GM19025 (cell line): Measurements from ENCODE around the gene GP1BB.

Experiments used
- ATAC-seq: cut with Tn5 transposase; IDR thresholded peaks from one replicate; pipeline ENCODE4 v1.9.1; 2021; ENCODE audit warnings: mild to moderate bottlenecking, low read depth, moderate library complexity; ENCODE audit not compliant: unreplicated experiment

The GP1BB gene

DNA sequence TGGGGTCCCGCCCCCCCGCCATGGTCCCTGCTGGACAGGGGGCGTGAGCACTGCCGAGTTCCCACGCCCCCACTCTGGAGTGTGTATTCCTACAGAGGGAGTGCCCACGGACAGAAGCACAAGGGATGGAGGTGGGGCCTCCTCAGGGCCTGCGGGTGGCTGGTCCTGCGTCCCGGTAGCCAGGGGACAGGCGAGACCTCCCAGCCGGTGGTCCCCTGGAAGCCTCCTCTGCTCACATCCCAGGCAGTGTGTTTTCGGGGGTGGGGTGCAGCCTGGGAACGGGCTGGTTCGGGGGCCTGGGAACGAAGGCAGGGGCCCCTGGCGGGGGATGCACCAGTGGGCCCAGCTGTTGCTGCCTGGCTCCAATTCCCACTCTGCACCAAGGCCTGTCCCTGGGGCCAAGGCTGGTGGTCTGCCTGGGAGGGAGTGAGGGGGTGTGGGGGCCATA is 16.1 kb downstream of the GP1BB start:
- ATAC-seq = no peak

DNA sequence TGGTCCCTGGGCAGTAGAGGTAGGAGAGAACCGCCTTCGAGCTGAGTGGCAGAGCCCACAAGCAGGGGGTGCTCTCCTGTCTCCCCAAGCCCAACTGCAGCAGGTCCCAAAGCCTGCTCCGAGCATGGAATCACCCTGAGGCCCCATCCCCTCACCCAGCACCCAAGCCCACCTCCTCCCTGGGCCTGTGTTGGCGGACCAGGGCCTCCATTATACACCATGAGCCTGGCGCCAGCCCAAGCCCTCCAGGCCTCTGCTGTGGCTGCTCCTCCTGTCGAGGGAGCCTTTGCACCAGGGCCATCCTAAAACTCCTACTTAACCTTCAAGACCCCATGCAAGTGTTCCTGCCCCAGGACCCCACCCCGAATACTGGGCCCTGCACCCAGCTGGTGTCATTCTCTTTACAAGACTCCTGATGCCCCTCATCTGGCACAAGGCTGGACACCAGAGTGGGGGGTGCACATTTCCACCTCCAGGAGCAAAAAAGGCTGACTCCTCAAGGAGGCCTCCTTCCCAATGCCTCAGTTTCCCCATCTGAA is 16.6 kb downstream of the GP1BB start:
- ATAC-seq = no peak

DNA sequence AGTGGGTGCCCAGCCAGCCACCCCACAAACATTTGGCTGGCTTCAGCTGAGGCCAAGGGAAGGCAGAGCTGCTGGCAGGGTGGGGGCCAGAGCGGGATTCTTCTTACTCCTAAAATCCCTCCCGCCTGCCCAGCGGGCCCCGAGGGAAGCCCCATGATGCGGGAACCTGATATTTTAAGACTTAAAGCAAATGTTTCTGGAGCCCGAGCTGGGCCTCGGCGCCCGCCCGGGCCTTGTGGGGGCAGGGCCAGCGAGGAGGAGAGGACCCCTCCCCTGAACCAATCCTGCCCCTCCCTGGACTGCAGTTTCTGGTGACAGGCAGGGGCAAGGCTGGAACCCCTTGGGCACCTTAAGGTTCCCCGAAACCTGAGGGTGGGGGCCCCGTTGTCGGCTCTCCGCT is 17.2 kb downstream of the GP1BB start:
- no peak for ATAC-seq

DNA sequence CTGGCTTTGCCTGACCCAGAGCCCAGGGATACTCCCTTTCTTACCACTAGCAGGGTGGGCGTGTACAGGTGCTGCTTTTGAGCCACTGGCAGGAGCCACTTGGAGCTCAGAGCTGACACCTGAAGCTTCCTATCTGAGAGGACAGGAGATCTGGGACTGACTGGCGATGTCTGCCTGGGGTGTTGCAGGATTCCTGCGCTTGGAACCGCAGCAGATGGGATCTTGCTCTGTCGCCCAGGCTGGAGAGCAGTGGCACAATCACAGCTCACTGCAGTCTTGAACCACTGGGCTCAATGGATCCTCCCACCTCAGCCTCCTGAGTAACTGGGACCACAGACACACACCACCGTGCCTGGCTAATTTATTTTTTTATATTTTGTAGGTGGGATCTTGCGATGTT is 17.7 kb downstream of the GP1BB start:
- ATAC-seq = no peak

DNA sequence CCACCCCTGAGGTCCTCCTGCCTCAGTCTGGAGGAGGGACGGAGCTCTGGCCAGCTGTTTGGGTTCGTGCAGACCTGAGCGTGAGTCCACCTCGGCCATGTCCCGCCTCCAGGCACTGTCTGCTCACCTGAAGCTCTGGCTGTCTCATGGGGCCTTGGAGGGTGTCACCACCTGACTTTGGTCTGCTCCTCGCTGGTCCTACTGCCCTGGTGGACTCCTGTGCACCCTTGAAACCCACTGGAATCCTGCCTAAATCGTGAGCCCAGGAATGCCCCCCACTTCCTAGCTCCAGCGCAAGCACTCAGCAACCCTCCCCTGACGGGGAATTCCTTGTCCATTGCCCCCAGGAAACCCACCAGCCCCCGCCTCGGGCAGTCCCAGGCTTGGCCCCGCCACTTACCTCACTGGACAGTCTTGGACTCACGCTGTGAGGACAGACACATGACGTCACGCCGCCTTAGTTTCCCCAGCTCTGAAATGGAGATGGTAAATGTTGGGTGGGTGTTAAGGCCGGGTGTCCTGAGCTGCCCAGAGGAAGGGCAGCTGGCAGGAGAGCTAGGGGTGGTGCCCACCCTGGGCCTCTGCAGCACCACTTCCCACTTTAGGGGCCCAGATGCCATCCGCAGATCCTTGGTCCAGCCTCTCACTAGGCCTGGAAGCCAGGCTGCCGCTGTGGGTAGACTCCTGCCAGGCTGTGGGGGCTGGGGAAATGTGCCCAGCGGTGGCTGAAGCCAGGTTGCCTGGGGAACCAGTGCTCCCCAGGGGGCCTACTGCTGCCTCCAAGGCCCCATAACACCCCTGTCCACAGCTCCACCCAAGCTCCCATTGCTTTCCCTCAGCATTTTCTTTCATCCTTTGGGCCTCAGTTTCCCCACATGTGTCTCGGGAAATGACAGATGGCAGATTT is 19.1 kb downstream of the GP1BB start:
- no peak for ATAC-seq

DNA sequence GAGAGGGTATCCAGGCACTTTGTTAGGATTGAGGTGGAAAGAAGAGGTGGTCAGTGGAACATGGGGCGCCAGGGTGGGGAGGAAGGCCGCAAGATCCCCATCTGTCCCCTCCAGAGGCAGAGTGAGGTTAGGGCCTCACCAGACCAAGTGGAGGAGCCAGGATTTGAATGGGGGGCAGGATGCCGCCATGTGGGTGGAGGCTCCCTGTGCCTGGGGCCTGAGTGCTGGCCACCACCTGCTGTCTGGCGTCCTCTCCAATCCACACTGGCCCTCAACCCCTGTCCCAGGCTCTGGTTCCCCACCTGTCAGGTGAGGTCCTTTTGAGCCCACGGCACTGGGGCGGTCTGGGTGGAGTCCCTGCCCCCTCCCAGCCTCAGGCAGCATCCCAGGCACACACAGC is 19.7 kb downstream of the GP1BB start:
- ATAC-seq = no peak

DNA sequence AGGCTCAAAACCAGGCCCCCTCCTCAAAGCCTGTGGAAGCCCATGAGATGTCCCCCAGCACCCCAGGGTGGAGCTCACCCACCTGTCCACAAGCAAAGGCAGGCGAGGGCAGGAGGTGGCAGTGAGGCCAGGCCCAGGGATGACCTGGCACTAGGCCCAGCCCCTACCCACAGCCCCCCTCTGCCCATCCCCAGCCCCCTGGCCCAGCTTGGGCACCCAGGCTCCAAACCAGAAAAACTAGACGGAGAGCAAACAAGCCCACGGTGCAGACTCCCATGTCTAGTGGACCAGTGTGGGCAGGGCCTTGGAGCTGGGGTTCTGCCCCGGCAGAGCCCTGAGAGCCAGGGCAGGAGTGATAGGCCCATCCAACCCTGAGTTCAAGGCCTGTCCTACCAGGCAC is 20.3 kb downstream of the GP1BB start:
- no peak for ATAC-seq

DNA sequence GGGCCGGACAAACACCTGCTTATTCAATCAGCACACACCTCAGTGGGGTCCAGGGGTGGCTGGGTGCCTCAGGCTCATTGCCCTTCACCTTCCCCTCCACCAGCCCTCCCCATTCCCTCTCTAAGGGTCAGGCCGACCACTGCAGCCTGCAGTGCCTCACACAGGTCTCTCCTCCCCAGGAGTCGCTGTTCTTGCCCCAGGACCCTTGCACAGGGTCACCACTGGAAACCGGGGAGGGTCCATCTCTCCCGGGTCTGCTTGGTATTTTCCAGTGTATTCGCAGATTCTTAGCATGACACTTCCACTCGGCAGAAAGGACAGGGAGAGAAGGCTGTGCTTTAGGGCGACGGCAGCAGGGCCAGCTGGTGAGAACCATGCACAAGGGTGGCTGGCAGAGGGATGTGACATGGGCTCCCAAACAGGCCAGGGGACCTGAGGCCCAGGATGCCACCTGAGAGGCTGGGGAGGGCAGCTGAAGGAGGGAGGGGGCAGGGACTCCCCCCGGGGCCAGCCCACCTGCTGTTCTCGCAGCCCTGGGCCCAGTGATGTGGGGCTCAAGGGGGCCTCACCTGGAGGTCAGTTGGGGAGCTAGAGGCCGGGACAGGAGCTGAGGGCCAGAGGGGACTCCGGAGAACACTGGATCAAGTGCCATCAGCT is 21.1 kb downstream of the GP1BB start:
- ATAC-seq = no peak

DNA sequence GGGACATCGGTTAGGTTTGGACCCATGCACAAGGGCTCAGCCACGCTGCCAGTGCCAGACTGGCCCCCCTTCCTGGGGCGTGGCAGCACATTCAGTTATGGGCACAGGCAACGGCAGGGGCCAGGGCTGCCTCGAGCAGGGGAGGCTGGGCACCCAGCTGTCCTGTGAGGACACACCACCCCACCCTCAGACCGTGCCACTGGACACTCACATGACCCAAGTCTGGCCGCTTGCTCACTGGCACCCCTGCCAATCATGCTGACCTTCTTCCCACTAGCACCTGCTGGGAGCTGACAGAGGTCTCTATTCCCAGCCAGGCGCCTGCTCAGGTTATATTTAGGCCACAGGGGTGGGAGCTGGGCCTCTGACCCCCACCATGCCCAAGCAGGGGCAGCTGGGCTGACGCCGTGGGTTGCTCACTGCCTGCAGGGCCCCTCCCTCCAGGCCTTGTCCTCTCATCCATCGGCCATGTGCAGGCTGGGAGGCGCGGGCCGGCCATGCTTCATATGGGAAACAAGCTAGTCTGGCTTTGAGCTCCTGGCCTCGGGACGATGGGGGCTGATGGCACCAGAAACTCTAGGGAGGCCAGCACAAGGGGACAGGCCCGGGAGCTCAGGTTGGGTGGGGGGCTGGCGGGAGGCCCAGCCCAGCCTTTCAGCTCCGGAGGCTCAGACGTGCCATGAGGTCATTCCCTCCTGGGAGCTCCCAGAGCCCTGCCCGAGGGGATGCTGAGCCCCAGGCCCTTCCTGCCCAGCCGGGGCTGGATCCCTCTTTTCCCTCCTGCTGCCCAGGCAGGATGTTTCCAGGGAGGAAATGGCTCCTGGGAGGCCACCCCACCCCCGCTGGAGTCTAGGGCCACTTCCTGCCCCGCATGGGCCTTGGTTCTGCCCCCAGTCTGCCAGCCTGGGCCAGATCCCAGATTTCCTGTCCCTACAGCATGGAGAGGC is 22.1 kb downstream of the GP1BB start:
- ATAC-seq = no peak

DNA sequence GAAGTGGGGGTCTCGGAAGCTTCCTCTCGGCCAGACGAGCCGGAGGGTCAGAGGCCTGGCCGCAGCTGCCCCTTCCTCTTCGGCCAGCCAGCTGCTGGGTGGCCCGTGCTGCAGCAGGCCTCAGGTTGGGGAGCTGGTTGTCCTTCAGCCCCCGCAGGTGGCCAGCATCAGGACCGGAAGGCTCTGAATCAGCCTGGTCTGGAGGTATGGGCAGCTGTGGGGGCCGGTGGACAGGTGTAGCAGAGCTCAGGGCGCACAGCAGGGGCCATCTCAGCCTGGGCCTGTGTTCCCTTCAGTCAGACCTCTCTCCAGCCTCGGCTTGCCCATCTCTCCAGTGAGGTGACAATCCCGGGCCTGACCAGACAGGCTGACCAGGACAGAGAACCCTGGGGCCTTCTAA is 23.4 kb downstream of the GP1BB start:
- ATAC-seq = no peak

DNA sequence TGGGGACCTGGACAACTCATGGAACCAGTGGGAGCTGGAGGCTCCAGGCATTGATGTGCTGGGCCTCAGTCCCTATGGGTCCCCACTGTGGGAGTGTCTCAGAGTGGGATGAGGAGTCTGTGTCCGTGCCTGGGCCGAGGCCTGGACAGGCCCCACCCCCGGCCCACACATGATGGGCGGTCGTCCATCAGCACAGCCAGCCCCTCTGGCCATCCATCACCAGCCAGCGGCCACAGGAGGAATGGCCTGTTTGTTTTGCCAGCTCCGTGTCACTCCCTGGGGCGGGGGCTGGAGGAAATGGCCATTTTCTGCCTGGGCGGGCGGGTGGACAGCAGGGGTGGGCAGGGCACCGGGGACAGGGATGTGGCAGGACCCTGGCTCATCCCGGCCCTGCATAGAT is 24.2 kb downstream of the GP1BB start:
- ATAC-seq = no peak

DNA sequence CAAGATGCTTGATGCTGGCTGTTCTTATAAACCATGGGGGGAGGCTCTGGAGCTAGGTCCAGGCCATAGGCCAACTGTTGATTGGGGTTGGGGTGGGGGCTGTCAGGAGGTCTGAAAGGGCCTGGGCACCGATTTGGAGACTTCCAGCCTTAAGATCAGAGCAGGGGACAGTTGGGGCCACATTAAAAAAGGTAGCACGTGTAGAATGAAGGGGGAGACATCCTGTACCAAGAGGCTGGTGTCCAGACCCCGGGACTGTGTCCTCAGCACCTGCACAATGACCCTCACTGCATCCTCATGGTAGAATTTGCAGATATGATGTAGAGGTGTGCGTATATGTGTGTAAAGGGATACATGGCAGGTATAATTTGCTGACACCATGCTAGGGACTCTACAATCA is 24.8 kb downstream of the GP1BB start:
- ATAC-seq = no peak

DNA sequence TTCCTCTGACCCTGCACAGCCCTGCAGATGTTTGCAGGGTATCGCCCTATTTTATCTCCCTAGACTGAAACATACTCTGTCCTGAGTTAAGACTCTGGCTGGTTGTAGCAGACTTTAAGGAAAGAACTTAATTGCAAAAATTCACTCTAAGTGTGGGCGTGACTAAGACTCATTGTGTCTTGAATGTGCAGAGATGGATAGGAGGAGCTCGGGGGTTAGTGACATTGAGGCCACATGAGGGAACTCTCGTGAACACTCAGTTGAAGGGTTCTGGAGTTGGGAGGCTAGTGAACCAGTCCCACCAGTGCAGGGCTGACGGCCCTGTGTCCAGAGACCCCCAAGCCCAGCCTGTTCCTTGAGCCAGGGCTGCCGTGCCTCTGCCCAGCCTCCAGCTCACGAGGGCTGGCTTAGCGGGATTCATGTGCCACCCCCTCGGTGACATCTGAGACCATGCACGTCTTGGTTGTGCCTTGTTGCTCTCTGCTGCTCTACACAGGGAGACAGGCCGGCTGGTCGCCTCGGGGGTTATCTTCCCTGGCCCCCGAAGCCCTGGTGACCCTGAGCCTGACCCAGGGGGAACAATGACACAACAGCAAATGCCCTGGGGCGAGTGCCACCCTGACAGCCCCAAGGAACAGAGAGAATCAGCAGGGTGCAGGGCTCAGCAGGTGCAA is 25.8 kb downstream of the GP1BB start:
- no peak for ATAC-seq

DNA sequence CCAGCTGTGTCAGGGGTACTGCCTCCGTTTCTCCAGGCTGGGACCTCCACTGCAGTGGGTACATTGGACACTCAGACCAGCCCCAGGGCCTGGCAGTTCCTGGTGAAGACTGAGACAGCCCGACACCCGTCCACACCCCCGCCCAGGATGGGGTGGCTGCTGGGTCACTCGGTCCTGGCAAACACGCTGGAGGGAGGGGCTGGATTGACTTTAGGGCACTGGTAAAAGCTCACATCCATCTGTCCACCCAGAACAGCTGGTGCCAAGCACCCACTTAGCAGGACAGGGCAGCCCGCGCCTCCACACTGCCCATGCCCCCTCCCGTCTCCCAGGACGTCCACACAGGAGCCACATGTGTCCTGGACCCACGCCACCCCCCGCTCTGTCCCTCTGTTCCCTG is 26.5 kb downstream of the GP1BB start:
- no peak for ATAC-seq

DNA sequence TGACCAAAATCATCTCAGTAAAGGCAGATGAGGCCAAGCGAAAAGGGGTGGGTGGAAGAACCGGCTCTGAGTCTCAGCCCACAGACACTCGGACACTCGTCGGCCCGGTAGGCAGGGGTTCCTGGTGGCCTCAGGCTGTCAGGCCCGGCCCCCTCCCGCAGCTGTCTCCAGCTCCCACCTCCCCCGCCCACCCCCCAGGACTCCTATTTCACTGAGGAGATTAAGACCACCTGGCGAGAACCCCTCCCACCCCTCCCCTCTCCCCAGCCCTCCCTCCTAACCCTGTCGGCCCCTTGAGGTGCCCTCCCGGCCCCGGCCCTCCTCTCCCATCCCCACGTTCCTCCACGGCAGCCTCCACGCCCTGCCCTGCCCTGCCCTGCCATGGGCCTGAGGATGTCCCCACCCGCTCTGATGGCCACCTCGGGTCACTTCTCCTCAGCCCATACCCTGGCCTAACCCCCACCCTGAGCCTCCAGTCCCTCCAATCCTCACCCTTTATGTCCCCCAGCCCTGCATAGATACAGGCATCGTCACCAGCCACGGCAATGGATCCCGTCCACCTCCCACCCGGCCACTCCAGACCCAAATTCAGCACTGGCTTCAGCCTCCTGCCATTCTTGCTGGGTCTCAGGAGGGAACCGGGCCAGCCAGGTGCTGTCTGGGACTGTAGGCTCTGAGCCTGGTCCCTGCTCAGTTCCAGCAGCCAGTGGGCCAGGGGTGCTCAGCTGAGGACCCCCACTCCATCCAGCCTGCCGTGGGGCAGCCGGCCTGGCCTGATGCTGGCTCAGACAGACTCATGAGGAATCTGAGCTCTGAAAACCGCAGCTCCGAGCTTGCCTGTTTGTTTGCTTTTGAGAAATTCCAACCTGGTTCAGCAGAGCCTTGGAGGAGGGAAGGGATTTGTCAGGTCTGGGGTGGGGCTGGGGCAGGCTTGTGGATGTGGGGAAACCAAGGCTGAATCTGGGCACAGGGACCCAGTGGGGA is 27.5 kb downstream of the GP1BB start:
- no peak for ATAC-seq

DNA sequence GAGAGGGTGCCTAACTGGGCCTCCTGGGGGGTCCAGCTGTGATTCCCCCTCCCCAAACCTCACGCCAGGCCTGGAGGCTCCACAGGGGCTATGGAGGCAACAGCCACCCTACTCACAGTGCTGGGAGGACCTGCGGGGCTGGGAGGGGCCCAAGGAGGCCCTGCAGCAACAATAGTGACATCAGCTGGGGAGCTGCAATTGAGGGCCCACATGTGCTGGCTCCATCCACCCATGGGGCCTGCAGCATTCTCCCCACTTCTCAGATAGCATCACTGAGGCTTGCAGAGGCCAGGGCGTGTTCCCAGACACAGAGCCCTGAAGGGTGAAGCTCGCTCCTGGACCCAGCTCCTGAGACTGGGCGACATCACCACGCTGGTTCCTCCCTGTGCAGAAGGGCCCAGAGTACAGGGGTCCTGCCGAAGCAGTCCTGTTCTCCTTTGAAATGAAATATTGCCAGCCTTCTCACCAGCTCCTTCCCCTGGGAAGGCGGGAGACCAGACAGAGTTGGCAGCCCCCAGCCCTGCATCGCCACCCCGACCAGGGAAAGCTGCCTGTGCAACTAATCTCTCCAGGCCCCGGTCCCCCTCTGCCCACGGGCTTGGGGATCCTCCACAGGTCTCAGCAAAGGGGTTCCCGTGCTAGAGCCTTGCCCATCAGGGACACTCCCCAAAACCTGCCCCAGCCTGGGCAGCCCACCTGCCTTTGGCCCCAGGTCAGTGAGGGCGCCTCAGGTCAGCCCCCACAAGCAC is 28.3 kb downstream of the GP1BB start:
- ATAC-seq = no peak

DNA sequence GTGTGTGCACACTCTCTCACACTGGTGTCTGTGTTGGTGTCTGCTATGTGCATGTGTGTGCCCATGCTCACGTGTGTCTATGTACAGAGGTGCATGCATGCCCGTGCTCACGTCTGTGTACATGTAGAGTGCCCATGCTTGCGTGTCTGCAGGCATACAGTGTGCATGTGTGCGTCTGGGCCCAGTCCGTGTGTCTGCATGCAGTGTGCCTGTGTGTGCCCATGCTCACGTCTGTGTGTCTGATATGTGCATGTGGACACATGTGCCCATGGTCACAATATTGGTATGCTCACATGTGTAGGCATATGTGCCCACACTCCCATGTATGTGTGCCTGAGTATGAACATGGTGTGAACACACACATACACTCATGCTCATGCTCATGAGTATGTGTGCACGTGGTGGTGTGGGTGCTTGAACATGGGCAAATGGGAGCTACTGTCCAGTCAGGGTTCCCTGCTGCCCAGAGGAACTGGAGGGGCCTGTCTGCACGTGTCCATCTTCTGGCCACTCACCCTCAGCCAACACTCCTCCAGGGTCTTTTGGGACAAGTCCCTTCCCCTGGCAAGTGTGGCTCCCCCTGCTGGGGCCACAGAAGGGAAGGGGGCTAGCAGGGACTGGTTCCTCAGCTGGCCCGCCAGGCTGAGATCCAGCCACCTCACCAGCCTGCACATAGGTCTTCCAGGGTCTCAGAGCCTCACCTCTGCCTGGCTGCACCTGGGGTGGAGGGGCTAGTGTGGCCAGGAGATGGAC is 29.9 kb downstream of the GP1BB start:
- no peak for ATAC-seq
